NOMO-1 (cell line): ENCODE measurements around the gene NAGPA.
A peak's percentile ranks its signal among the peaks of the same experiment; 100 is the strongest.
"Not testable (repeated sequence)": the region's sequence is repeated elsewhere in the genome, so short reads cannot be mapped to it uniquely, and the experiment has no call there.

Experiments
- DNase-seq, 2 experiments: peaks; one replicate each; lab custom pipeline; 2025; ENCODE audit not compliant: unreplicated experiment in 2 of 2; lab: John Stamatoyannopoulos, UW

Gene NAGPA

GRCh38 chr16:5033256-5034166 is at the start of gene NAGPA:
Gene NAGPA (minus strand): TSS chr16:5033935. CDS start chr16:5033914, 21 bp downstream.
- peak; percentile 49 to 57 for DNase-seq

- DNase-seq = not testable (repeated sequence)
These were observed 47.3 kb upstream of the NAGPA start for GRCh38 chr16:5080996-5081395.

- DNase-seq = not testable (repeated sequence)
These were observed 46.7 kb upstream of the NAGPA start for GRCh38 chr16:5080461-5080860.

- no peak for DNase-seq
These were observed 44.9 kb upstream of the NAGPA start for GRCh38 chr16:5078626-5079025.

GRCh38 chr16:5077304-5077703 is 43.6 kb upstream of the NAGPA start:
- no peak for DNase-seq

GRCh38 chr16:5075637-5076036 is 41.9 kb upstream of the NAGPA start:
- DNase-seq = no peak

- not testable (repeated sequence) for DNase-seq
These were observed 40.0 kb upstream of the NAGPA start for GRCh38 chr16:5073771-5074170.

GRCh38 chr16:5073279-5073629 is 39.5 kb upstream of the NAGPA start:
- no peak for DNase-seq

- DNase-seq = no peak
These were observed 38.9 kb upstream of the NAGPA start for GRCh38 chr16:5072334-5073278.

- peak; percentile 74 to 86 for DNase-seq
These were observed 38.1 kb upstream of the NAGPA start, which contains the start of gene ALG1 for GRCh38 chr16:5071681-5072333. Gene ALG1 (plus strand): TSS chr16:5071843. CDS start chr16:5071850, 7 bp downstream.

- no peak for DNase-seq
These were observed 37.6 kb upstream of the NAGPA start for GRCh38 chr16:5071341-5071680.

- no peak for DNase-seq
These were observed 36.9 kb upstream of the NAGPA start for GRCh38 chr16:5070431-5071186.

GRCh38 chr16:5069854-5070253 is 36.1 kb upstream of the NAGPA start:
- DNase-seq = no peak

GRCh38 chr16:5069048-5069447 is 35.3 kb upstream of the NAGPA start:
- no peak for DNase-seq

GRCh38 chr16:5066511-5066910 is 32.8 kb upstream of the NAGPA start:
- peak; percentile 5 to 38 for DNase-seq

- DNase-seq = no peak
These were observed 32.1 kb upstream of the NAGPA start, which contains the start of gene C16orf89 for GRCh38 chr16:5065813-5066212. Gene C16orf89 (minus strand): TSS chr16:5065956. CDS start chr16:5065908, 48 bp downstream.

GRCh38 chr16:5065326-5065725 is 31.6 kb upstream of the NAGPA start:
- no peak for DNase-seq

- DNase-seq = no peak
These were observed 31.2 kb upstream of the NAGPA start for GRCh38 chr16:5064915-5065314.

- DNase-seq = no peak
These were observed 29.3 kb upstream of the NAGPA start for GRCh38 chr16:5062790-5063765.
